SK-N-MC (cell line): ENCODE results near the gene COQ4.

Experiments
- EZH2 ChIP-seq: fragments of 200-600 bp; sonication (generic); IDR thresholded peaks from one replicate; pipeline ENCODE4 v1.6.1; 2017; ENCODE audit warnings: antibody characterized with exemption
- FOXP2 ChIP-seq: optimal IDR thresholded peaks from 2 replicates; pipeline ENCODE3; 2011; ENCODE audit warnings: mild to moderate bottlenecking, moderate library complexity; ENCODE audit not compliant: insufficient read depth; ENCODE audit errors: extremely low read length, control extremely low read depth
- POLR2AphosphoS5 ChIP-seq: IDR thresholded peaks from 2 replicates; pipeline ENCODE4 v1.6.1; 2012; ENCODE audit warnings: mild to moderate bottlenecking, low read depth, low read length, borderline replicate concordance

GRCh38 chr9:128314697-128315096 is 7.9 kb upstream of the COQ4 start:
- TF ChIP-seq EZH2 = no peak
- no peak for TF ChIP-seq POLR2AphosphoS5
- no peak for TF ChIP-seq FOXP2
